Spleen (tissue), 7 donors: ENCODE data around the gene PCDHB9.
"Not testable (repeated sequence)": the region's sequence is repeated elsewhere in the genome, so short reads cannot be mapped to it uniquely, and the experiment has no call there.

Experiments used
- POLR2A ChIP-seq, 3 donors: fragments of 450-650 bp; IDR thresholded peaks; one replicate each; pipeline ENCODE4 v1.5.1; 2017; ENCODE audit warnings: antibody characterized with exemption in 3 of 3, mild to moderate bottlenecking in 1 of 3
- POLR2AphosphoS5 ChIP-seq, 3 donors: sonication (generic); formaldehyde crosslinking; IDR thresholded peaks; one replicate each; pipeline ENCODE4 v1.5.1; 2017; ENCODE audit warnings: antibody characterized with exemption in 3 of 3
- TF ChIP-seq, protein P1 (sequence below), 11 experiments: fragments of 200-600 bp in 7 of 11; fragments of 450-650 bp in 4 of 11; sonication (generic) in 4 of 11; IDR thresholded peaks in 8 of 11; conservative IDR thresholded peaks in 3 of 11; 1 replicate in 7 of 11; 2 replicates in 4 of 11; pipeline versions ENCODE4 v1.4.0 to v1.8.0; 2016 to 2021; ENCODE audit warnings: antibody characterized with exemption in 11 of 11, inconsistent platforms in 4 of 11, mild to moderate bottlenecking in 1 of 11
- donor health status: DM: no; HTN: no; CAD: no; lungs with moderate emphysema.
- donor health status: DM: no; HTN: no; CAD: no.
- donor health status: DM: no; HTN: no; CAD: no.

DNA sequence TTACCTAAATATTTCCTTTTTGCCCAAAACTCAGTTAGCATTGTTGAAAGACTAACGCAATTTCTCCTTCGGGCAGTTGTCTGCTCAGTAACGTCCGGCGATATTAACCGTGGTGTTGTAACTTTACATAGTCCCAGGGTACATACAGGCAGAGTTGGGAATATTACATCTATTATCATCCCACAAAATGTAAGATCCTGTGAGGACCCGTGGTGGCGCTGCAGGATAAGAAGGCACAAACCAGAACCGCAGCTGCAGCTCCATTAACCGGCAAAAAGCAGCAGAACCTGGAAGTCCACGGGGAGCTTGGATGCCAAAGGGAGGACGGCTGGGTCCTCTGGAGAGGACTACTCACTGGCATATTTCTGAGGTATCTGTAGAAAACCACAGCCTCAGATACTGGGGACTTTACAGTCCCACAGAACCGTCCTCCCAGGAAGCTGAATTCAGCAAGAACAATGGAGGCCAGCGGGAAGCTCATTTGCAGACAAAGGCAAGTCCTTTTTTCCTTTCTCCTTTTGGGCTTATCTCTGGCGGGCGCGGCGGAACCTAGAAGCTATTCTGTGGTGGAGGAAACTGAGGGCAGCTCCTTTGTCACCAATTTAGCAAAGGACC lies 9.3 kb upstream of the PCDHB9 start, which contains the start of gene PCDHB8:
- TF ChIP-seq, protein P1, sequence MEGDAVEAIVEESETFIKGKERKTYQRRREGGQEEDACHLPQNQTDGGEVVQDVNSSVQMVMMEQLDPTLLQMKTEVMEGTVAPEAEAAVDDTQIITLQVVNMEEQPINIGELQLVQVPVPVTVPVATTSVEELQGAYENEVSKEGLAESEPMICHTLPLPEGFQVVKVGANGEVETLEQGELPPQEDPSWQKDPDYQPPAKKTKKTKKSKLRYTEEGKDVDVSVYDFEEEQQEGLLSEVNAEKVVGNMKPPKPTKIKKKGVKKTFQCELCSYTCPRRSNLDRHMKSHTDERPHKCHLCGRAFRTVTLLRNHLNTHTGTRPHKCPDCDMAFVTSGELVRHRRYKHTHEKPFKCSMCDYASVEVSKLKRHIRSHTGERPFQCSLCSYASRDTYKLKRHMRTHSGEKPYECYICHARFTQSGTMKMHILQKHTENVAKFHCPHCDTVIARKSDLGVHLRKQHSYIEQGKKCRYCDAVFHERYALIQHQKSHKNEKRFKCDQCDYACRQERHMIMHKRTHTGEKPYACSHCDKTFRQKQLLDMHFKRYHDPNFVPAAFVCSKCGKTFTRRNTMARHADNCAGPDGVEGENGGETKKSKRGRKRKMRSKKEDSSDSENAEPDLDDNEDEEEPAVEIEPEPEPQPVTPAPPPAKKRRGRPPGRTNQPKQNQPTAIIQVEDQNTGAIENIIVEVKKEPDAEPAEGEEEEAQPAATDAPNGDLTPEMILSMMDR (IDR thresholded peaks at IDR 0.05 in 8 of 11, conservative IDR thresholded peaks at IDR 0.05 in 3 of 11) = not testable (repeated sequence)
- TF ChIP-seq POLR2A, POLR2AphosphoS5 (IDR thresholded peaks at IDR 0.05): not testable (repeated sequence)
